ENCODE data around the gene ASAP3.

Gene ASAP3

GRCh38 chr1:23444104-23444533 lies 39.9 kb downstream of the ASAP3 start:
- Mint-ChIP-seq H3K36me3 (ENCODE audit: low read depth) (peaks cover 40% of the 10 kb centered on the region), H3K4me3 (no peak overlapping the region), H3K4me1 (no peaks in the 10 kb centered on the region), H3K9me3 (no peaks in the 10 kb centered on the region), H3K27ac (no peak overlapping the region), H3K27me3 (ENCODE audit: low read depth) (no peaks in the 10 kb centered on the region)
- TF ChIP-seq, protein P1, sequence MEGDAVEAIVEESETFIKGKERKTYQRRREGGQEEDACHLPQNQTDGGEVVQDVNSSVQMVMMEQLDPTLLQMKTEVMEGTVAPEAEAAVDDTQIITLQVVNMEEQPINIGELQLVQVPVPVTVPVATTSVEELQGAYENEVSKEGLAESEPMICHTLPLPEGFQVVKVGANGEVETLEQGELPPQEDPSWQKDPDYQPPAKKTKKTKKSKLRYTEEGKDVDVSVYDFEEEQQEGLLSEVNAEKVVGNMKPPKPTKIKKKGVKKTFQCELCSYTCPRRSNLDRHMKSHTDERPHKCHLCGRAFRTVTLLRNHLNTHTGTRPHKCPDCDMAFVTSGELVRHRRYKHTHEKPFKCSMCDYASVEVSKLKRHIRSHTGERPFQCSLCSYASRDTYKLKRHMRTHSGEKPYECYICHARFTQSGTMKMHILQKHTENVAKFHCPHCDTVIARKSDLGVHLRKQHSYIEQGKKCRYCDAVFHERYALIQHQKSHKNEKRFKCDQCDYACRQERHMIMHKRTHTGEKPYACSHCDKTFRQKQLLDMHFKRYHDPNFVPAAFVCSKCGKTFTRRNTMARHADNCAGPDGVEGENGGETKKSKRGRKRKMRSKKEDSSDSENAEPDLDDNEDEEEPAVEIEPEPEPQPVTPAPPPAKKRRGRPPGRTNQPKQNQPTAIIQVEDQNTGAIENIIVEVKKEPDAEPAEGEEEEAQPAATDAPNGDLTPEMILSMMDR (IDR thresholded peaks at IDR 0.05; ENCODE audit: unreplicated experiment in 3 of 3), result no peak

DNA sequence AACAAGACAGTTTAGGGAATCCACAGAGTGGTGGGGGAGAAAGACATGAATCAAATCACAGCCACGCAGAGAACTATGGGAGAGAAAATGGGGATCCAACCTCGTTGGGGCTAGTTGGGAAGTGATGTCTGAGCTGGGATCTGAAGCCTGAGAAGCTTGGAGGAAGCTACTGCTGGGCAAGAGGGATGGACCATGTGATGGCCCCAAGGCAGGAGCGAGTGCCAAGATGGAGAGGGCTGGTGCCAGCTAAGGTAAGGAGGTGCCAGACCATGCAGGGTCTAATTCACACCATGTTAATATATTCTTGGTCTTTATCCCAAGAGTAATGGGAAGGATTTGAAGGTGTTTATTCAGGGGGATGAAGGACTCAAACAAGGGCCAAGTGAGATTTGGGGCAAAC lies 41.2 kb downstream of the ASAP3 start:
- Mint-ChIP-seq H3K27ac (no peak overlapping the region), H3K4me1 (no peaks in the 10 kb centered on the region), H3K4me3 (no peak overlapping the region), H3K36me3 (ENCODE audit: low read depth) (peaks cover 43% of the 10 kb centered on the region), H3K27me3 (ENCODE audit: low read depth) (no peaks in the 10 kb centered on the region), H3K9me3 (no peaks in the 10 kb centered on the region)
- TF ChIP-seq, protein P1 (IDR thresholded peaks at IDR 0.05; ENCODE audit: unreplicated experiment in 3 of 3), result no peak

DNA sequence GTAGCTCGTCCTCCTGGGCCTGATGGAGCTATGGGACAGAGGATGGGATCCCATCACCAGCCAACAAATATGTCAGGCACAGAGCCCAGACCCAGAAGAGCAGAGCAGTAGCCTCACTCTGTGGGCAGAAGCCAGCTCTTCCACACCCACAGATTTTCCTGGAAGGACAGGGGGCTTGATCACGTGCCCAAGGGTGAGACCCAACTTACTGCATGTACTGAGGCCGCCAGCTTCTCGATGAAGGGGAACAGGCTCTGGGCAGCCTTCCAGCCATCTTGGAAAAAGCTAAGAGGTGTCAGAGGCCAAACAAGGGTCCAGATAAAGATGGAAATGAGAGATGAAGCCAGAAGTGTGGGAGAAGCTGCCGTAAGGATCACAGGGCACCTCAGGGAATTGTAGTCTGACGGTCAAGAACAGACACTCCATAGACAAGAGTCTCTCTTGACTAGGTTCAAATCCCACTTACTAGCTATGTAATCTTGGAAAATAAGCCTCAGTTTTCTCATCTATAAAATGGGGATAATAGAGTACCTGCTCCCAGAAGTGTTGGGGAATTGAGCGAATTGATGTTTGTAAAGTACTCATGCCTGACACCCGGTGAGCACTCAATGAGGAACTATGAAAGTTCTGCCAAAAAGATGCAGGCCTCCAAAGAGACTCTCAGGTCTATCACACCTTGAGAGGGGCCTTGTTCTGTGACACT lies 42.4 kb downstream of the ASAP3 start:
- peaks cover 39% of the 10 kb centered on the region for H3K36me3 Mint-ChIP-seq (ENCODE audit: low read depth)
- no peak overlapping the region for H3K4me3 Mint-ChIP-seq
- no peaks in the 10 kb centered on the region for H3K4me1 Mint-ChIP-seq
- H3K27me3 Mint-ChIP-seq (ENCODE audit: low read depth), result no peaks in the 10 kb centered on the region
- no peak overlapping the region for H3K27ac Mint-ChIP-seq
- TF ChIP-seq, protein P1 (IDR thresholded peaks at IDR 0.05; ENCODE audit: unreplicated experiment in 3 of 3), result no peak
- H3K9me3 Mint-ChIP-seq, result no peaks in the 10 kb centered on the region

- Mint-ChIP-seq H3K4me1 (no peaks in the 10 kb centered on the region), H3K27me3 (ENCODE audit: low read depth) (peaks cover 4% of the 10 kb centered on the region), H3K4me3 (no peak overlapping the region), H3K9me3 (no peaks in the 10 kb centered on the region), H3K27ac (no peak overlapping the region), H3K36me3 (ENCODE audit: low read depth) (peaks cover 60% of the 10 kb centered on the region)
- TF ChIP-seq, protein P1 (IDR thresholded peaks at IDR 0.05; ENCODE audit: unreplicated experiment in 3 of 3), result no peak
Measured at GRCh38 chr1:23438545-23438944, 45.4 kb downstream of the ASAP3 start.

DNA sequence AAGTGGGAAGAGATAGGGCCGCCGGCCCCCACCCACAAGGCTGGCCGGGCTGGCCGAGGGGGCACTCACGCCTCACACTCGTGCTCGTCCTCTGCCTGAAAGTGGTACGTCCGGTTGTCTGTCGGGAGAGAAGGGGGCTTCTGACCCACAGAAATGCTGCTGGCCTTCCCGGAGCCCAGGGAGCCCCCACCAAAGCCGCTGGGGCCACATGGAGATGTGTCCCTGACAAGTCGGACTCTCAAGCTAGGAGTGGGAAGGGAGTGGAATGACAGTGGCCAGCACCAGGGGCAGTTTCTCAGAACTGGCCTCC lies 46.7 kb downstream of the ASAP3 start:
- H3K27me3 Mint-ChIP-seq (ENCODE audit: low read depth), result peaks cover 4% of the 10 kb centered on the region
- TF ChIP-seq, protein P1 (IDR thresholded peaks at IDR 0.05; ENCODE audit: unreplicated experiment in 3 of 3), result no peak
- H3K4me1 Mint-ChIP-seq, result no peaks in the 10 kb centered on the region
- H3K27ac Mint-ChIP-seq, result no peak overlapping the region
- peaks cover 64% of the 10 kb centered on the region for H3K36me3 Mint-ChIP-seq (ENCODE audit: low read depth)
- H3K4me3 Mint-ChIP-seq, result no peak overlapping the region
- H3K9me3 Mint-ChIP-seq, result no peaks in the 10 kb centered on the region

Measured in nephron (organoid).